Body of pancreas (tissue), 4 donors: ENCODE results near the gene ADAMTS7. TPM values are rescaled to one million over a fixed set of nuclear protein-coding genes. Genes with fewer than 3 reads are reported as not detected.
A peak's percentile ranks its signal among the peaks of the same experiment; 100 is the strongest.
"Not testable (repeated sequence)": the region's sequence is repeated elsewhere in the genome, so short reads cannot be mapped to it uniquely, and the experiment has no call there.

ENCODE experiments used
- ATAC-seq: fragments of 150-250 bp; one replicate; pipeline ENCODE4 v1.9.1; 2016
- DNase-seq, 4 donors: peaks; one replicate each; pipeline ENCODE4 v3.0.0-alpha.2; 2019
- H3K27ac ChIP-seq, 4 donors: fragments of 200-600 bp; sonication (generic); 1 replicate in 3 of 4; 2 replicates in 1 of 4; pipeline versions ENCODE4 v1.5.1 to v1.6.1; 2016 to 2019; ENCODE audit warnings: mild to moderate bottlenecking in 1 of 4, mixed read lengths in 1 of 4, moderate library complexity in 1 of 4
- H3K27me3 ChIP-seq, 2 donors: fragments of 200-600 bp; sonication (generic); one replicate each; pipeline ENCODE4 v1.6.0; 2016; ENCODE audit warnings: mild to moderate bottlenecking in 1 of 2
- H3K36me3 ChIP-seq, 2 donors: fragments of 200-600 bp; sonication (generic); replicated peaks in 1 of 2; 2 replicates each; pipeline ENCODE4 v1.5.1; 2016; ENCODE audit warnings: low read depth in 2 of 2; ENCODE audit not compliant: insufficient read depth in 1 of 2
- H3K4me1 ChIP-seq: fragments of 200-600 bp; sonication (generic); one replicate; pipeline ENCODE4 v1.6.0; 2016
- H3K4me3 ChIP-seq, 2 donors: fragments of 200-600 bp; sonication (generic); 1 replicate in 1 of 2; 2 replicates in 1 of 2; pipeline ENCODE4 v1.5.1; 2016 to 2019
- H3K9me3 ChIP-seq, 3 donors: fragments of 200-600 bp; sonication (generic); 1 replicate in 2 of 3; 2 replicates in 1 of 3; pipeline ENCODE4 v1.5.1; 2016
- CTCF ChIP-seq, 7 experiments: fragments of 450-650 bp in 4 of 7; fragments of 200-600 bp in 3 of 7; sonication (generic) in 3 of 7; IDR thresholded peaks; one replicate each; pipeline ENCODE4 v1.5.1; 2016 to 2019; ENCODE audit warnings: antibody characterized with exemption in 7 of 7
- POLR2A ChIP-seq, 3 donors: fragments of 450-650 bp; IDR thresholded peaks; one replicate each; pipeline ENCODE4 v1.6.1; 2016; ENCODE audit warnings: antibody characterized with exemption in 3 of 3, mild to moderate bottlenecking in 2 of 3
- WGBS, 2 donors: methylation state at CpG; one replicate each; pipeline ENCODE4 v1.1.5; 2017; 5-methylcytosine and 5-hydroxymethylcytosine counted together
- intact Hi-C: fragments of 100-400 bp; cut with DNase I; formaldehyde crosslinking; loops from one replicate; pipeline ENCODE4 v1.15.1; 2023
- total RNA-seq, 2 donors: library from RNA; depleted of rRNA; stranded (reverse); fragments of >200 nt; gene quantifications; one replicate each; pipeline ENCODE4 v1.1.0, GENCODE V29; 2016

The ADAMTS7 gene
- total RNA-seq, 2 donors from 2014 or later = 0.33 to 2.1 TPM

GRCh38 chr15:78761020-78761419 lies 50.2 kb downstream of the ADAMTS7 start:
- no peak overlapping the region for H3K4me3 ChIP-seq
- TF ChIP-seq POLR2A (IDR thresholded peaks at IDR 0.05) (no peak), CTCF (IDR thresholded peaks at IDR 0.05) (no peak)
- intact Hi-C loops = no loop called here
- H3K27ac ChIP-seq = no peak overlapping the region
- H3K36me3 ChIP-seq = no peaks in the 10 kb centered on the region
- no peak for ATAC-seq
- H3K27me3 ChIP-seq = no peaks in the 10 kb centered on the region
- H3K4me1 ChIP-seq = peaks cover 11% of the 10 kb centered on the region
- H3K9me3 ChIP-seq = no peaks in the 10 kb centered on the region
- peak in 1 of 4 donors; percentile 7 for DNase-seq
- 89 to 97% methylated on average over 4 to 7 of the region's 8 CpGs for WGBS, 2 donors

- intact Hi-C loops = not testable (repeated sequence)
Observed at GRCh38 chr15:78760091-78760882, 51.0 kb downstream of the ADAMTS7 start.

GRCh38 chr15:78759361-78759998 lies 51.8 kb downstream of the ADAMTS7 start:
- DNase-seq = peak in 1 of 4 donors; percentile 10
- not testable (repeated sequence) for H3K4me3 ChIP-seq, H3K9me3 ChIP-seq, ATAC-seq, H3K27me3 ChIP-seq, H3K36me3 ChIP-seq
- peaks cover 16% of the 10 kb centered on the region for H3K4me1 ChIP-seq
- peak overlapping the region in 1 of 4 donors; percentile 36 for H3K27ac ChIP-seq
- WGBS, 2 donors = 78 to 79% methylated on average over 15 to 35 of the region's 35 CpGs
- intact Hi-C loops = loop anchor here (5.0 kb wide), 1 partner anchor 142 kb away; no protein-coding TSS in a partner anchor

More at GRCh38 chr15:78760091-78760882, 51.0 kb downstream of the ADAMTS7 start:
- H3K27ac ChIP-seq = peak overlapping the region in 1 of 4 donors; percentile 36
- H3K27me3 ChIP-seq, H3K9me3 ChIP-seq, H3K36me3 ChIP-seq, H3K4me3 ChIP-seq: not testable (repeated sequence)
- DNase-seq (peak in 3 of 4 donors; percentile 22 to 41 (median 36)), ATAC-seq (peak; percentile 41)
- 18 to 38% methylated on average over 4 to 13 of the region's 13 CpGs for WGBS, 2 donors
- peaks cover 11% of the 10 kb centered on the region for H3K4me1 ChIP-seq

GRCh38 chr15:78758486-78759200 lies 52.6 kb downstream of the ADAMTS7 start:
- not testable (repeated sequence) for H3K9me3 ChIP-seq, H3K27ac ChIP-seq, H3K36me3 ChIP-seq, H3K27me3 ChIP-seq, H3K4me3 ChIP-seq, ATAC-seq
- peaks cover 17% of the 10 kb centered on the region for H3K4me1 ChIP-seq
- peak in 1 of 4 donors; percentile 9 for DNase-seq
- intact Hi-C loops = loop anchor here (5.0 kb wide), 1 partner anchor 141 kb away; no protein-coding TSS in a partner anchor
- 84 to 90% methylated on average over 9 to 10 of the region's 11 CpGs for WGBS, 2 donors

- not testable (repeated sequence) for H3K4me3 ChIP-seq, H3K27me3 ChIP-seq, H3K27ac ChIP-seq, H3K9me3 ChIP-seq, H3K36me3 ChIP-seq, ATAC-seq
- DNase-seq = peak in 1 of 4 donors; percentile 1
- intact Hi-C loops = loop anchor here (5.0 kb wide), 1 partner anchor 141 kb away; no protein-coding TSS in a partner anchor
- H3K4me1 ChIP-seq = peaks cover 17% of the 10 kb centered on the region
- WGBS, 2 donors = 89 to 100% methylated on average over 2 to 8 of the region's 8 CpGs
Observed at GRCh38 chr15:78758084-78758483, 53.2 kb downstream of the ADAMTS7 start.

- H3K4me3 ChIP-seq = no peak overlapping the region
- TF ChIP-seq CTCF (IDR thresholded peaks at IDR 0.05) (no peak), POLR2A (IDR thresholded peaks at IDR 0.05) (no peak)
- intact Hi-C loops = loop anchor here (5.0 kb wide), 1 partner anchor 140 kb away; no protein-coding TSS in a partner anchor
- peak in 1 of 4 donors; percentile 1 for DNase-seq
- no peak overlapping the region for H3K27ac ChIP-seq
- ATAC-seq = no peak
- H3K9me3 ChIP-seq = no peaks in the 10 kb centered on the region
- no peaks in the 10 kb centered on the region for H3K27me3 ChIP-seq
- 95 to 98% methylated on average over 10 of the region's 10 CpGs for WGBS, 2 donors
- peaks cover 17% of the 10 kb centered on the region for H3K4me1 ChIP-seq
- no peaks in the 10 kb centered on the region for H3K36me3 ChIP-seq
Observed at GRCh38 chr15:78757636-78757905, 53.7 kb downstream of the ADAMTS7 start.

- ATAC-seq = peak; percentile 49
- not testable (repeated sequence) for H3K27me3 ChIP-seq, H3K36me3 ChIP-seq, H3K4me3 ChIP-seq, H3K9me3 ChIP-seq
- DNase-seq = peak in 3 of 4 donors; percentile 44 to 56 (median 51)
- Histone ChIP-seq H3K27ac (peak overlapping the region in 1 of 4 donors; percentile 1), H3K4me1 (peaks cover 17% of the 10 kb centered on the region)
- intact Hi-C loops = loop anchor here (5.0 kb wide), 1 partner anchor 140 kb away; no protein-coding TSS in a partner anchor
- 79 to 80% methylated on average over 13 to 18 of the region's 25 CpGs for whole genome bisulfite sequencing, 2 donors
Observed at GRCh38 chr15:78756781-78757635, 54.3 kb downstream of the ADAMTS7 start.
